Muscle of back (tissue), 13 donors: ENCODE measurements around the gene CD7. TPM values are rescaled to one million over a fixed set of nuclear protein-coding genes. Genes with fewer than 3 reads are reported as not detected.
"Not testable (repeated sequence)": the region's sequence is repeated elsewhere in the genome, so short reads cannot be mapped to it uniquely, and the experiment has no call there.

Experiments
- DNase-seq, 3 donors: peaks; one replicate each; pipeline versions ENCODE4 v3.0.0 to v3.0.0-alpha.2; 2013
- long read RNA-seq, 9 donors: transcript quantifications; one replicate each; lab custom pipeline, GENCODE V29; 2026
- polyA plus RNA-seq, 10 donors: library from polyadenylated mRNA; unstranded; fragments of 120-200 nt; gene quantifications; one replicate each; pipeline ENCODE4 v1.2.1, GENCODE V29; 2013; ENCODE audit not compliant: insufficient read length in 10 of 10

The CD7 gene
- 1 to 10 TPM in 3 of 10 donors, under 1 TPM in 7; 0.27 to 5.9 (median 0.67) TPM for polyA plus RNA-seq
- long read RNA-seq, donor 1: 0 reads
- long read RNA-seq, donor 2: 0 reads
- long read RNA-seq, donor 3: 0 reads
- long read RNA-seq, donor 4, partial matches to known transcripts: 0 of 2 reads
- long read RNA-seq, donor 4, other reads (novel, unspliced or antisense): 0 of 2 reads
- long read RNA-seq, donor 5: 0 reads
- long read RNA-seq, donor 6: 0 reads
- long read RNA-seq, donor 7, partial matches to known transcripts: 0 of 3 reads
- long read RNA-seq, donor 7, other reads (novel, unspliced or antisense): 0 of 3 reads
- long read RNA-seq, donor 8: 0 reads
- long read RNA-seq, donor 9: 0 reads

GRCh38 chr17:82317394-82318168 lies at the start of gene CD7:
Gene CD7, minus strand, starts transcription at chr17:82317608. Its CDS starts 113 bp downstream, at chr17:82317495.
- no peak for DNase-seq

GRCh38 chr17:82366749-82367148 lies 49.3 kb upstream of the CD7 start:
- no peak for DNase-seq

GRCh38 chr17:82365606-82366295 lies 48.3 kb upstream of the CD7 start:
- DNase-seq: no peak

- DNase-seq: no peak
These were observed 44.7 kb upstream of the CD7 start for GRCh38 chr17:82361885-82362633.

GRCh38 chr17:82359451-82360074 lies 42.2 kb upstream of the CD7 start:
- DNase-seq: not testable (repeated sequence)

- DNase-seq: no peak
These were observed 41.3 kb upstream of the CD7 start, which contains the start of gene TEX19 for GRCh38 chr17:82358465-82359350. Gene TEX19, plus strand, starts transcription at chr17:82359247. Its CDS starts 2,904 bp downstream, at chr17:82362151.

- no peak for DNase-seq
These were observed 40.0 kb upstream of the CD7 start for GRCh38 chr17:82357394-82357793.

GRCh38 chr17:82356845-82357355 lies 39.5 kb upstream of the CD7 start:
- peak in 1 of 3 donors; percentile 27 for DNase-seq

GRCh38 chr17:82355770-82356427 lies 38.5 kb upstream of the CD7 start:
- no peak for DNase-seq

GRCh38 chr17:82354804-82355308 lies 37.4 kb upstream of the CD7 start:
- DNase-seq: no peak

- no peak for DNase-seq
These were observed 36.1 kb upstream of the CD7 start for GRCh38 chr17:82353484-82353883.

- peak; percentile 74 to 91 (median 89) for DNase-seq
These were observed 34.5 kb upstream of the CD7 start for GRCh38 chr17:82351713-82352488.

GRCh38 chr17:82351254-82351712 lies 33.9 kb upstream of the CD7 start:
- no peak for DNase-seq

GRCh38 chr17:82350182-82351030 lies 33.0 kb upstream of the CD7 start:
- DNase-seq: no peak

GRCh38 chr17:82349287-82349701 lies 31.9 kb upstream of the CD7 start:
- DNase-seq: peak in 1 of 3 donors; percentile 74

- peak in 1 of 3 donors; percentile 49 for DNase-seq
These were observed 31.5 kb upstream of the CD7 start for GRCh38 chr17:82348866-82349265.

GRCh38 chr17:82348434-82348833 lies 31.0 kb upstream of the CD7 start:
- no peak for DNase-seq
